DMS114 treated with DMSO at 0.1 percent for 48 hours (cell line): ENCODE results near the gene NCAPD2.
"Not testable (repeated sequence)": the region's sequence is repeated elsewhere in the genome, so short reads cannot be mapped to it uniquely, and the experiment has no call there.

Source experiments
- DNase-seq: peaks from one replicate; lab custom pipeline; 2025; ENCODE audit not compliant: unreplicated experiment; lab: John Stamatoyannopoulos, UW

NCAPD2 gene

GRCh38 chr12:6494258-6494743, 399 bp downstream of the NCAPD2 start:
- DNase-seq = peak; percentile 52

DNA sequence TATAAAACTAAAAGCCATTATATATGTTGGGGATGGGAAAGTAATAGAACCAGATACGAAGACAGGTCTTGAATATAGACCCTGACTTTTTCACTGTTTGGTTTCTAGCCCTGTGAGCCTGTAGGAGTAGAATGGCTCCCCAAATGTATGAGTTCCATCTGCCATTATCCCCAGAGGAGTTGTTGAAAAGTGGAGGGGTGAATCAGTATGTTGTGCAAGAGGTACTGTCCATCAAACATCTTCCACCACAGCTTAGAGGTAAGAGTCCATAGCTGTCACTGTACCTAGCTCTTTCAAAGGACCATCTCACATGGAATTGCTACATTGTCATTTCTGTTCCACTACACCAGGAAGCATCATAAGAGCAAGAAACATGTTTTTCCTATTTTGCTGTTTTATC, 1.1 kb downstream of the NCAPD2 start:
- no peak for DNase-seq

- DNase-seq = not testable (repeated sequence)
Observed at GRCh38 chr12:6497291-6497690, 3.4 kb downstream of the NCAPD2 start.

GRCh38 chr12:6500466-6500865, 6.6 kb downstream of the NCAPD2 start:
- no peak for DNase-seq

GRCh38 chr12:6507102-6507998, 13.4 kb downstream of the NCAPD2 start:
- no peak for DNase-seq

DNA sequence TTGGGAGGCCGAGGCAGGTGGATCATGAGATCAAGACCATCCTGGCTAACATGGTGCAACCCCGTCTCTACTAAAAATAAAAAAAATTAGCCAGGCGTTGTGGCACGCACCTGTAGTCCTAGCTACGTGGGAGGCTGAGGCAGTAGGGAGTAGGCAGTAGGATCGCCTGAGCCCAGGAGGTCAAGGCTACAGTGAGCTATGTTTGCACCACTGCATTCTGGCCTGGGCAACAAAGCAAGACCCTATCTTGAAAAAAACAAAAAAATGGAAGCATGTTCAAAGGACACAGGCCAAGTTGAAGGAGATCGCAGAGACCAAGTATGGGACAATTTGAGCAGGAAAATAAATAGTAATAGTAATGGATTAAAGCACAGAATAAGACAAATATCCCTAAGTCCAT, 14.2 kb downstream of the NCAPD2 start:
- no peak for DNase-seq

- no peak for DNase-seq
Observed at GRCh38 chr12:6520186-6520585, 26.3 kb downstream of the NCAPD2 start.

- no peak for DNase-seq
Observed at GRCh38 chr12:6522193-6522592, 28.3 kb downstream of the NCAPD2 start.

- no peak for DNase-seq
Observed at GRCh38 chr12:6523708-6524107, 29.8 kb downstream of the NCAPD2 start.

GRCh38 chr12:6524648-6525047, 30.7 kb downstream of the NCAPD2 start:
- no peak for DNase-seq

GRCh38 chr12:6526201-6526600, 32.3 kb downstream of the NCAPD2 start:
- no peak for DNase-seq

GRCh38 chr12:6526766-6527525, 33.0 kb downstream of the NCAPD2 start:
- no peak for DNase-seq

DNA sequence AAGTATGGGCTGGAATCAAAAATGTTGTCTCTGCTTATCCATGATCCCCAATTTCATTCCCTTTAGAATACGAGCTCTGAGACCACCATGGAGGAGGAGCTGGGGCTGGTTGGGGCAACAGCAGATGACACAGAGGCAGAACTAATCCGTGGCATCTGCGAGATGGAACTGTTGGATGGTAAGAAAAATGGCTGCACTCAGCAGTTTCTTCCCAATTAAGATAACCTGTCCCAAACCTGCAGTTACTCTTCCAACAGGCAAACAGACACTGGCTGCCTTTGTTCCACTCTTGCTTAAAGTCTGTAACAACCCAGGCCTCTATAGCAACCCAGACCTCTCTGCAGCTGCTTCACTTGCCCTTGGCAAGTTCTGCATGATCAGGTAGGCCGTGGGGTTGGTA, 33.8 kb downstream of the NCAPD2 start:
- DNase-seq = no peak

DNA sequence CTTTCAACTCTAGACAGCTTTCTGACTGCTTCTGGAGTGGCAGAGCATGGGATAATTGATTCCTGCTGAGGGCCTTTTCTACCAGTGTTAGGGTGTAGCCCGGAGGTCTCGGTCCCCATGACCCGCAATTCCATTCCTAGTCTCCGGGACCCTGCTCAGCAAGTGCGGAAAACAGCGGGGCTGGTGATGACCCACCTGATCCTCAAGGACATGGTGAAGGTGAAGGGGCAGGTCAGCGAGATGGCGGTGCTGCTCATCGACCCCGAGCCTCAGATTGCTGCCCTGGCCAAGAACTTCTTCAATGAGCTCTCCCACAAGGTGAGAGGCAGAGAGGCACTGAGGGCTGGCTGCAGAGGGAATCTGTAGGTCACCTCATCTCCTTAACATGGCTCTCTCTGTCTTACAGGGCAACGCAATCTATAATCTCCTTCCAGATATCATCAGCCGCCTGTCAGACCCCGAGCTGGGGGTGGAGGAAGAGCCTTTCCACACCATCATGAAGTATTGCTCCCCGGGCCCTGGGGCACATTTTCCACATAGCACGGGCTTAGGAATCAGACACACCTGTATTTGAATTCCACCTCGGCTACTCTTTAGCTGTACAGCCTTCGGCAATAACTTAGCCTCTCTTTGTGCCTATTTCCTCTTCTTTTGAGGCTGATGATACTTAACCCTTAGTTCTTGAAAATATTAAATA, 34.8 kb downstream of the NCAPD2 start:
- DNase-seq = no peak

- DNase-seq = no peak
Observed at GRCh38 chr12:6529291-6529737, 35.4 kb downstream of the NCAPD2 start.

DNA sequence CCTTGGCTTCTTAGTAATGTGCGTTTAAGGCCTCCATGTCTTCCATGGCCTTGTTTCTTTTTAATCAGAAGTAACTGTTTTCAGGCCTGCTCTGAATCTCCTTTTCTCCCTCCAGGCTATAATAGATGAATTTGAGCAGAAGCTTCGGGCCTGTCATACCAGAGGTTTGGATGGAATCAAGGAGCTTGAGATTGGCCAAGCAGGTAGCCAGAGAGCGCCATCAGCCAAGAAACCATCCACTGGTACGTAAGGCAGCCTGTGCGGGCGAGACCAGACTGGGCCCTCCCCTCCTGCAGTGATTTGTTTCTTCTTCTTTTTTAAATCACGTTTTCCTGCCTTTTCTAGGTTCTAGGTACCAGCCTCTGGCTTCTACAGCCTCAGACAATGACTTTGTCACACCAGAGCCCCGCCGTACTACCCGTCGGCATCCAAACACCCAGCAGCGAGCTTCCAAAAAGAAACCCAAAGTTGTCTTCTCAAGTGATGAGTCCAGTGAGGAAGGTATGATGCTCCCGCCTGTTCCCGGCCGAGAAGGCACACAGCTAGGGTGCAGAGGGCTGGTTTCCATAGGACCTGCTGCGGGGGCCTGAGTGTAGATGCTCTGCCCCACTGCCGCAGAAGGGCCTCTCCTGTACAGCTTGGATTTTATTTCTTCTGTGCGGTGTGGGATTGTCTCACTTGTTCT, 36.8 kb downstream of the NCAPD2 start:
- no peak for DNase-seq

DNA sequence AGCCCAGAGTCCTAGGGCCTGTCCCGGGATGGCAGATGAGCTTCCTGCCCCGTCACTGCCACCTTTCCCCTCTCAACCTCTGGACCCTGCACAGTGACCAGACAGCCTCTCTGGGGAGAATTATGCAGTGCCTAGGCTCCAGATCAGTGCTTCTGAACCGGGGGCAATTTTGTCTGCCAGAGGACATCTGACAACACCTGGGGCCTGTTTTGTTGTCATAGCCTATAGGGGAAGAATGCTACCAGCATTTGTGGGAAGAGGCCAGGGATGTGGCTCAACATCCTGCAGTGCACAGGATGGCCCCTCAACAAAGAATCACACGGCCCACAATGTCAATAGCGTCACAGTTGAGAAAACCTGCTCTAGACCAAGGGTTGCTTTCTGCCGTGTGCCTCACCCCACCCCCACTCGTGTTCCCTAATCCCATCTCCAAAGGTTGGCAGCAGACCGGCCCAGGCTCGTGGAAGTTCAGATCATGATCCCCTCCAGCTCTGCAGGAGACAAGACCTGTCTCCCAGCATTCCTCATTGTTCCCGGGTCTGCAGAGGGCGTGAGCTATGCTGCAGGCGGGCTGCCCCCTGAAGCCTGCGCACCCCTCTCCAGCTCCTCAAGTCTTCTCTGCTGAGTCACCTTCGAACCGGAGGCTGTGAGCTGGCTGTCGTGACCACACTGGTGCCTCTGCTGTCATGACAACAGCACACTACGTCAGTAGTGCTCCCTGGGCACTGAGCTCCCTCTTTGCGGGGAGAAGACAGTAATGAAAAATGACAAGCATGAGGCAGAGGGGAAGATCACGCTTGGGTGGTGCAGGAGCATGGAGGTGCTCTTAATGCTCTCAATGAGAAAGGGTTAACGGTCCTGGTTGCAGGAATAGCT, 38.4 kb downstream of the NCAPD2 start:
- DNase-seq = no peak

DNA sequence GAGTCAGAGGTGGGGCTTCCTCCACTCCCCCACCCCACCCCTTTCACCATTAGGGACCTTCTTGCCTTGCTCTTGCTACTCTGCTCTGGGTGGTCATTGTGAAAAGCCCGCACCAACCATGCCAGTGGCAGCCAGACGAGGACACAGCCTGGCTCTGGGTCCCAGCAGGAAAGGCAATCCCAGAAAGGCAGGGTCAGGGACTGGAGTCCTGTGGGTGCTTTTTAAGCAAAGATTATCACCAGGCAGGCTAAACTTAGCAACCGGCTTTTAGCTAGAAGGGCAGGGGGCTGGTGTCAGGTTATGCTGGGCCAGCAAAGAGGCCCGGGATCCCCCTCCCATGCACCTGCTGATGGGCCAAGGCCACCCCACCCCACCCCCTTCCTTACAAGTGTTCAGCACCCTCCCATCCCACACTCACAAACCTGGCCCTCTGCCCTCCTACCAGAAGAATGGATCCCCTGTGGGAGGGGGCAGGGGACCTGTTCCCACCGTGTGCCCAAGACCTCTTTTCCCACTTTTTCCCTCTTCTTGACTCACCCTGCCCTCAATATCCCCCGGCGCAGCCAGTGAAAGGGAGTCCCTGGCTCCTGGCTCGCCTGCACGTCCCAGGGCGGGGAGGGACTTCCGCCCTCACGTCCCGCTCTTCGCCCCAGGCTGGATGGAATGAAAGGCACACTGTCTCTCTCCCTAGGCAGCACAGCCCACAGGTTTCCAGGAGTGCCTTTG, 39.2 kb downstream of the NCAPD2 start:
- DNase-seq = peak; percentile 43

DNA sequence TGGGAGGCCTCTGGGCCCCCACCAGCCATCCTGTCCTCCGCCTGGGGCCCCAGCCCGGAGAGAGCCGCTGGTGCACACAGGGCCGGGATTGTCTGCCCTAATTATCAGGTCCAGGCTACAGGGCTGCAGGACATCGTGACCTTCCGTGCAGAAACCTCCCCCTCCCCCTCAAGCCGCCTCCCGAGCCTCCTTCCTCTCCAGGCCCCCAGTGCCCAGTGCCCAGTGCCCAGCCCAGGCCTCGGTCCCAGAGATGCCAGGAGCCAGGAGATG, 39.7 kb downstream of the NCAPD2 start:
- no peak for DNase-seq
